Karpas-422 (cell line): ENCODE measurements around the gene FRMPD2. TPM values are rescaled to one million over a fixed set of nuclear protein-coding genes. Genes with fewer than 3 reads are reported as not detected.

Source experiments
- DNase-seq: peaks from one replicate; pipeline ENCODE4 v3.0.0-alpha.2; 2015
- H2AFZ ChIP-seq: fragments of 200-600 bp; sonication (generic); 2 replicates; pipeline ENCODE4 v1.6.1; 2014; ENCODE audit warnings: antibody characterized with exemption, low read length, mixed read lengths
- H3K27ac ChIP-seq: fragments of 200-600 bp; sonication (generic); 2 replicates; pipeline ENCODE4 v1.5.1; 2014; ENCODE audit warnings: mild to moderate bottlenecking, low read length, moderate library complexity
- H3K27me3 ChIP-seq: fragments of 200-600 bp; sonication (generic); 2 replicates; pipeline ENCODE4 v1.6.1; 2014; ENCODE audit warnings: low read length, mixed read lengths
- H3K36me3 ChIP-seq: fragments of 200-600 bp; sonication (generic); 2 replicates; pipeline ENCODE4 v1.6.1; 2014; ENCODE audit warnings: low read length, mixed read lengths; ENCODE audit not compliant: insufficient read depth
- H3K4me1 ChIP-seq: fragments of 200-600 bp; sonication (generic); 2 replicates; pipeline ENCODE4 v1.6.1; 2014; ENCODE audit warnings: mild to moderate bottlenecking, low read length, mixed read lengths
- H3K4me2 ChIP-seq: fragments of 200-600 bp; sonication (generic); 2 replicates; pipeline ENCODE4 v1.6.1; 2014; ENCODE audit warnings: low read length, low read depth, mild to moderate bottlenecking; ENCODE audit not compliant: poor library complexity, severe bottlenecking
- H3K4me3 ChIP-seq: fragments of 200-600 bp; sonication (generic); 2 replicates; pipeline ENCODE4 v1.5.1; 2014; ENCODE audit warnings: mild to moderate bottlenecking, antibody characterized with exemption, low read length, mixed read lengths
- H3K79me2 ChIP-seq: fragments of 200-600 bp; sonication (generic); 2 replicates; pipeline ENCODE4 v1.6.1; 2014; ENCODE audit warnings: mild to moderate bottlenecking, low read length, mixed read lengths
- H3K9ac ChIP-seq: fragments of 200-600 bp; sonication (generic); 2 replicates; pipeline ENCODE4 v1.6.0; 2014; ENCODE audit warnings: low read length
- H3K9me2 ChIP-seq: fragments of 200-600 bp; sonication (generic), shearing (Covaris generic); replicated peaks from 2 replicates; pipeline ENCODE4 v1.6.0; 2014; ENCODE audit warnings: mild to moderate bottlenecking, low read length, moderate library complexity; ENCODE audit not compliant: insufficient read depth
- H3K9me3 ChIP-seq: fragments of 300-700, 200-600 bp; sonication (generic); 2 replicates; pipeline ENCODE4 v1.6.1; 2014; ENCODE audit warnings: low read length, mixed read lengths
- H4K20me1 ChIP-seq: fragments of 200-600 bp; sonication (generic); 2 replicates; pipeline ENCODE4 v1.6.1; 2014; ENCODE audit warnings: mild to moderate bottlenecking, antibody characterized with exemption, low read length, low read depth; ENCODE audit not compliant: insufficient read depth
- total RNA-seq: library from RNA; depleted of rRNA; stranded (reverse); fragments of >200 nt; shearing (Covaris generic); gene quantifications from 2 replicates; pipeline ENCODE4 v1.2.3, GENCODE V29; 2014; ENCODE audit warnings: low replicate concordance

Gene FRMPD2
- total RNA-seq, 1 experiment from 2014 or later: not detected

DNA sequence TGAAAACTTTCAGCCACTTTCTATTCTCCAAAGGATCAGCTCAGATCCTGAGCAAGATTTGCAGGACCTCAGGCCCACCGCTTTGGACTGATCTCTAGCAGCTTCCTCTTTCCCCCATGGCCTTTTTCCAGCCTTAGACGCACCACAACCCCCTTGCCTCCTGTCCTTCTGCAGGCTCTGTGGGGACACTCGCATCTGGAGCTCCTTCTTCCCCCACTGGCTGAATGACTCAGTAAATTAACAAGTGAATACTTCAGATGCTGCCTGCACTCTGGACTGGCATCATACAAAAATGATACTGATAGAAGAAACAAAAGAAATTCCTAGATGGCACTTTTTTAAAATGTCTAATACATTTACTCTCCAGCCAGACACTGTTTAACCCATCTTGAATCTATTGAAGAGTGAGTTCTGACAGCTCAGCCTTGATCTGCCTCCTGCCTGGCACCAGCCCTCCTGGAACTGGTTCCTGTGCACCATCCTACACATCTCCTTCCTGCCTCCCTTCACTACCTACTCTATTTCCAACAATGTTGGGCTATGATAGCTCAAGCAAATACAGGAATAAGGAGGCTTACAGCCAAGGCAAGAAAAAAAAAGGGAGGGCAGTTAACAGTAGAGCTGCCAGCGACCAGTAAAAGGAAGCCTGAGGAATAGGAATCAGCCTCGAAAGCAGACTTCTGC lies 3.3 kb downstream of the FRMPD2 start:
- H3K4me2 ChIP-seq: no peak overlapping the region
- H3K36me3 ChIP-seq: no peaks in the 10 kb centered on the region
- H3K9me2 ChIP-seq: no peaks in the 10 kb centered on the region
- H3K27me3 ChIP-seq: no peaks in the 10 kb centered on the region
- no peaks in the 10 kb centered on the region for H3K9me3 ChIP-seq
- no peak overlapping the region for H3K27ac ChIP-seq
- no peak overlapping the region for H3K9ac ChIP-seq
- no peak for DNase-seq
- H3K4me1 ChIP-seq: no peaks in the 10 kb centered on the region
- H4K20me1 ChIP-seq: no peaks in the 10 kb centered on the region
- H3K79me2 ChIP-seq: no peaks in the 10 kb centered on the region
- H2AFZ ChIP-seq: no peak overlapping the region
- H3K4me3 ChIP-seq: no peak overlapping the region

DNA sequence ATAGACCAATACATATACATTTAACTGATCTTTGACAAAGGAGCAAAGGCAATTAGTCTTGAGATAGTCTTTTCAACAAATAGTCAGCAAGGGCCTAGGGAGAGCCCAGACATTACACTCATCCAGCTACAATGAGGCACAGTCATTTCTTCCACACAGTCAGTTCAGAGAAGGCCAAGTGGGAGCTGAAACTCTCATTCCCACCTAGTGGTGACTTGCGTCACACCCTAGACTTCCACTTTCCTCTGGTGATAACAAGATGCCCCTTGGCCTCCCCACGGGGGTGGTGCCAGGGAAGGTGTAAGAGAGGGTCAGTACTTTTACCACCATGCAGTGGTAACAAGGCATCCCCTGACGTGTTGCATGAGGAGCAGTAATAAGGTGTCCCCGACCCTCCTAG lies 8.0 kb downstream of the FRMPD2 start:
- no peaks in the 10 kb centered on the region for H3K9me3 ChIP-seq
- H3K4me1 ChIP-seq: no peaks in the 10 kb centered on the region
- no peak overlapping the region for H3K4me3 ChIP-seq
- H3K27ac ChIP-seq: no peak overlapping the region
- H3K4me2 ChIP-seq: no peak overlapping the region
- H4K20me1 ChIP-seq: no peaks in the 10 kb centered on the region
- no peak for DNase-seq
- H3K79me2 ChIP-seq: no peaks in the 10 kb centered on the region
- H3K27me3 ChIP-seq: no peaks in the 10 kb centered on the region
- H3K9me2 ChIP-seq: no peaks in the 10 kb centered on the region
- H3K36me3 ChIP-seq: no peaks in the 10 kb centered on the region
- no peak overlapping the region for H2AFZ ChIP-seq
- no peak overlapping the region for H3K9ac ChIP-seq

DNA sequence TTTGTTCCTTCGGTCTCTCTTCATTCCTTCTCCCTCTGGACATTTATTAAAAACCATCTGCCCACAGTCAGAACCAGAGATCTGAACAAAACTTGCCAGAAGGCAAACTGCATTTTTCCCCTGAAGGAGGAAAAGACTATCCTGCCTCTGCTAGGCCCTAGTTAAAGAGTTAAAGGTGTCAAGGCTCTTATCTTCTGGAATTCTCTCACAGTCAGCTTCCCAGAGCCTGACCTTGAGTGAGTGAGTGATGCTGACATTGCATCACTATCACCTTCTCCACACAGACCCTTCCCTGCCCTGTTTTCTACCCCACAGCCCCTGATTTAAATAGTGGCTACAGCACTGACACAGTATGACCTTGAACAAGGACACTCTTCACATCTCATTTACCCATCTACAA lies 16.4 kb downstream of the FRMPD2 start:
- no peaks in the 10 kb centered on the region for H3K79me2 ChIP-seq
- H3K27me3 ChIP-seq: no peaks in the 10 kb centered on the region
- H3K36me3 ChIP-seq: no peaks in the 10 kb centered on the region
- no peak for DNase-seq
- H3K4me3 ChIP-seq: no peak overlapping the region
- H3K4me2 ChIP-seq: no peak overlapping the region
- H4K20me1 ChIP-seq: no peaks in the 10 kb centered on the region
- no peak overlapping the region for H3K27ac ChIP-seq
- no peaks in the 10 kb centered on the region for H3K4me1 ChIP-seq
- no peaks in the 10 kb centered on the region for H3K9me3 ChIP-seq
- no peak overlapping the region for H3K9ac ChIP-seq
- H3K9me2 ChIP-seq: no peaks in the 10 kb centered on the region
- no peak overlapping the region for H2AFZ ChIP-seq

DNA sequence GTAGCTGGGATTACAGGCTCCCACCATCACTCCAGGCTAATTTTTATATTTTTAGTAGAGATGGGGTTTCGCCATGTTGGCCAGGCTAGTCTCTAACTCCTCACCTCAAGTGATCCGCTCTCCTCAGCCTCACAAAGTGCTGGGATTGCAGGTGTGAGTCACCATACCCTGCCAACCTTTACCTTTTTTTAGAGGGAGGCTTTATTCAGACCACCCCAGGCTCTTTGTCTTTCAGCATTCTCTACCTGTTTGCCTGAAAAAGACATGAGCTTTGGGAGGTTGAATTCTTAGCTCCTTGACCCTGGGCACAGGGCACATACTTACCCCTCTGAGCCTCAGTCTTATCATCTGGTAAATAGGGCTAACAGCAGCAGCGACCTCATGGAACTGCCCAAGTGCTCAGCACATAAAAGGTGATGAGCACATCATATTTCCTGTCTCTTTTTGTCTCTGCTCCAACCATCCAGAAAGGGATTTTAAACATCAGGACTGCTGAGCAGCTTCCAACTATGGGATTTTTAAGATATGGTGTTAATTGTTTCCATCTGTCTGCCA lies 17.0 kb downstream of the FRMPD2 start:
- Histone ChIP-seq H3K9me2 (no peaks in the 10 kb centered on the region), H4K20me1 (no peaks in the 10 kb centered on the region), H3K4me1 (no peaks in the 10 kb centered on the region), H3K79me2 (no peaks in the 10 kb centered on the region), H3K27me3 (no peaks in the 10 kb centered on the region), H3K36me3 (no peaks in the 10 kb centered on the region), H3K27ac (no peak overlapping the region), H3K9me3 (no peaks in the 10 kb centered on the region), H3K4me2 (no peak overlapping the region), H3K4me3 (no peak overlapping the region), H3K9ac (no peak overlapping the region), H2AFZ (no peak overlapping the region)
- no peak for DNase-seq

DNA sequence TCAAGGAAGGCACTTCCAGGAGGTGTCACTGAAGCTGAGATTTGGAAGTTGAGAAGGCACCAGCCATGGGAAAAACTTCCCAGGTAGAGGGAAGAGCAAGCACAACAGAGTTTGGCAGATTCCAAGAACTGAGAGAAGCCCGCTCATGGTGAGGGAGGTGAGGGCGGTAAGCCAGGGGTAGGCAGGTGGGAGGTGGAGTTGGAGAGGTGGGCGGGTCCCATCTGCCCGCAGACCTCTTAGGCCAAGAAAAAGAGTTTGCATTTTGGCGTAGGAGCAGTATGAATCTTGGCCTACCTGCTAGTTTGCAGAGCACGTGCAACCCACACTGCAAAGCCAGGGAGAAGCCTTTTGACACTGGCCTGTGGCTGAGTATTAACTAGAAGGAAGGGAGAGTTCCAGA lies 18.8 kb downstream of the FRMPD2 start:
- Histone ChIP-seq H3K4me1 (no peaks in the 10 kb centered on the region), H3K9ac (no peak overlapping the region), H3K79me2 (no peaks in the 10 kb centered on the region), H4K20me1 (no peaks in the 10 kb centered on the region), H2AFZ (no peak overlapping the region), H3K27ac (no peak overlapping the region), H3K9me2 (no peaks in the 10 kb centered on the region), H3K4me2 (no peak overlapping the region), H3K36me3 (no peaks in the 10 kb centered on the region), H3K27me3 (no peaks in the 10 kb centered on the region), H3K4me3 (no peak overlapping the region), H3K9me3 (no peaks in the 10 kb centered on the region)
- no peak for DNase-seq

DNA sequence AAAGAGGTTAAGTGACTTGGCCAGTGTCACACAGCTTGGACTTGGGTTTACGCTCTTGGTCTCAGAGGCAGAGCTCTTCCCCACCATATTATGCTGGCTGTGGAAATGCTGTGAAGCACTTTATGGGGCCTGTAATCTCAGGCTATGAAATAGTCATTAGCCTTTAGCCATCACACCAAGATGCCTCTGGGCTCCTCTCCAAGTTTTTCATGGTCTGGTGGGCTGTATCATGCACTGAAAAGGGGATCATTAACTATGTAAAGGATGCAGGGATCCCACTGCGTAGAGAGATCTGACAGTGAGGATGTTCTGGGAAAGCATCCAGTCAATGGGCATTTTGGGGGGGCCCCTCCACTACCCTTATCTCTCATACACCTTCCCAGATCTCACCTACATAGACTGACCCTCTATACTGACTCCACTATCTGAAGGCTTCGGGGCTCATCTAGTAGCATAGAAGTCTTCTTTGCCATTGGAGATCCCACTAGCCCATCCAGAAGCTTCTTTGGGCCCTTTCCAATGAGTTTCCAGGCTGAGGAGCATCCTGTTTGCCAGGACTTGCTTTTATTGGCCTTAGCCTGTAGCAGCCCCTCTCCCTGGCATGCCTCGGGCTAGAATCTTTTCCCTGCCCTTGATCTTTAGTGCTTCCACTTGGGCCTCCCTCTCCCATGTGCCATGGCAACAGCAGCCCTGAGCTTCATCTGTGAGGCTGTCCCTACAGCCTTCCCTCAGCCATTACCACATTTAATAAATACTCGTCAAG lies 19.6 kb downstream of the FRMPD2 start:
- Histone ChIP-seq H3K36me3 (no peaks in the 10 kb centered on the region), H3K27ac (no peak overlapping the region), H2AFZ (no peak overlapping the region), H3K4me2 (no peak overlapping the region), H3K9ac (no peak overlapping the region), H3K27me3 (no peaks in the 10 kb centered on the region), H4K20me1 (no peaks in the 10 kb centered on the region), H3K4me3 (no peak overlapping the region), H3K9me2 (no peaks in the 10 kb centered on the region), H3K79me2 (no peaks in the 10 kb centered on the region), H3K4me1 (no peaks in the 10 kb centered on the region), H3K9me3 (no peaks in the 10 kb centered on the region)
- no peak for DNase-seq

DNA sequence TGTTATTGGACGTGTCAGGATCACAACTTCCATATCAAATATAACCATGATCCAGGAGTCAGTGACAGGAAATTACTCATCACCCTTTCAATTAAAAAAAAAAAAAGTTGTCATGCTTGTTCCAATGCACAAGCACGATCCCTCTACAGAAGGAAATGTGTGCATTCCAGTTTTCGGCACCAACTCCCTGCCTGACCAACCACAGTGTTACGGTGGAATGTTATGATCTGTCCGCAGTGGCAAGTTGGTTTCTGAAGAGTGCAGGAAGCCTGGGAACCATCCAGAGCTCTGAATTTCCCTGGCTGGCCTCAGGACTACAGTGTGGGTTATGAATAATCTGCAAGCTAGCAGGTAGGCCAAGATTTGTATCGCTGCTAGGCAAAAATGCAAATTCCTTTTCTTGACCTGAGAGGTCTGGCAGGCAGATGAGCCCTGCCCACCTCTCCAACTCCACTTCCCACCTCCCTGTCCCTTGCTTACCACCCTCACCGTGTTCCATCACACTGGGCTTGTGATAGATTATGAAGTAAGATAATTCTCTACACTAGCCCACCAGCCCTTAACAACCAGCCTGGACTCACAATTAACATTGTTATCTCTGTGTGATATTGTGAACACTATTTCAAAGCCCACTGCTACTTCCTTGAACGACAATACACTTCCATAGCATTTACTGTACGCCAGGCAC lies 20.4 kb downstream of the FRMPD2 start:
- Histone ChIP-seq H3K9me3 (no peaks in the 10 kb centered on the region), H3K9me2 (no peaks in the 10 kb centered on the region), H3K79me2 (no peaks in the 10 kb centered on the region), H3K4me3 (no peak overlapping the region), H3K4me1 (no peaks in the 10 kb centered on the region), H3K9ac (no peak overlapping the region), H4K20me1 (no peaks in the 10 kb centered on the region), H3K4me2 (no peak overlapping the region), H3K27ac (no peak overlapping the region), H3K36me3 (no peaks in the 10 kb centered on the region), H2AFZ (no peak overlapping the region), H3K27me3 (no peaks in the 10 kb centered on the region)
- no peak for DNase-seq

DNA sequence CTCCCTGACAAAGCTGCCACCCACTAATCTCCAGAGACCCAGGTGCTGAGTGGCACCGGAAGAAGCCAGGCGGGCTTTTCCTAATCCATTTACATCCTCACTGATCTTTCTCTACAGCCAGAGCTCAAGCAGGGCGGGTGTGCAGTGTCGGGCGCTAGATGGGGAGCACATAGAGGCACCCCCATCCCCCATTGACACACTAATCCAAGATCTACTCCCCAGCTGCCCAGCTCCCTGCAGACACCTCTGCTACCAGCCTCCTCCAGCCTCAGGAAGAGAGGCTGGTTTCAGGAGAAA lies 22.2 kb downstream of the FRMPD2 start:
- Histone ChIP-seq H3K9me2 (no peaks in the 10 kb centered on the region), H3K4me1 (no peaks in the 10 kb centered on the region), H2AFZ (no peak overlapping the region), H3K9me3 (no peaks in the 10 kb centered on the region), H3K9ac (no peak overlapping the region), H3K27ac (no peak overlapping the region), H3K36me3 (no peaks in the 10 kb centered on the region), H3K4me2 (no peak overlapping the region), H3K79me2 (no peaks in the 10 kb centered on the region), H4K20me1 (no peaks in the 10 kb centered on the region), H3K4me3 (no peak overlapping the region), H3K27me3 (no peaks in the 10 kb centered on the region; the same call in 1 of the 2 replicates)
- no peak for DNase-seq
